Testis (tissue), 3 donors: ENCODE data around the gene MEGF11. TPM values are rescaled to one million over a fixed set of nuclear protein-coding genes. Genes with fewer than 3 reads are reported as not detected.

Experiments
- DNase-seq: peaks from one replicate; pipeline ENCODE4 v3.0.0-alpha.2; 2019
- H3K27ac ChIP-seq, 2 donors: fragments of 200-600 bp; sonication (generic); one replicate each; pipeline ENCODE4 v1.5.1; 2019
- H3K27me3 ChIP-seq: fragments of 200-600 bp; sonication (generic); one replicate; pipeline ENCODE4 v1.5.1; 2019
- H3K36me3 ChIP-seq: fragments of 200-600 bp; sonication (generic); one replicate; pipeline ENCODE4 v1.5.1; 2017; ENCODE audit warnings: low read depth; ENCODE audit errors: missing control alignments
- H3K4me1 ChIP-seq: fragments of 200-600 bp; sonication (generic); one replicate; pipeline ENCODE4 v1.5.1; 2019
- H3K4me3 ChIP-seq, 2 donors: fragments of 200-600 bp; sonication (generic); one replicate each; pipeline ENCODE4 v1.5.1; 2017 to 2019
- H3K9me3 ChIP-seq: fragments of 200-600 bp; sonication (generic); one replicate; pipeline ENCODE4 v1.5.1; 2017
- POLR2A ChIP-seq: fragments of 450-650 bp; IDR thresholded peaks from one replicate; pipeline ENCODE4 v1.6.1; 2017; ENCODE audit warnings: antibody characterized with exemption, mild to moderate bottlenecking, moderate library complexity
- WGBS, 2 donors: methylation state at CpG; one replicate each; pipeline ENCODE4 v1.1.5; 2018; 5-methylcytosine and 5-hydroxymethylcytosine counted together
- intact Hi-C: fragments of 100-400 bp; cut with DNase I; formaldehyde crosslinking; loops from one replicate; pipeline ENCODE4 v1.15.1; 2023; ENCODE audit warnings: low total_unique reads
- polyA plus RNA-seq: library from polyadenylated mRNA; stranded (reverse); fragments of 350-450 nt; fragmentation: Illumina TruSeq; extraction: RNeasy Lipid Tissue Mini Kit (QIAGEN cat#74804); gene quantifications from one replicate; pipeline ENCODE4 v1.2.3, GENCODE V29; 2014; ENCODE audit warnings: low read depth, low replicate concordance; ENCODE audit not compliant: insufficient read depth
- total RNA-seq, 2 donors: library from RNA; depleted of rRNA; stranded (reverse); fragments of >200 nt; gene quantifications; one replicate each; pipeline ENCODE4 v1.2.3, GENCODE V29; 2016
- TF ChIP-seq, protein P1 (sequence below), 3 experiments: fragments of 450-650 bp in 2 of 3; fragments of 200-600 bp in 1 of 3; sonication (generic) in 1 of 3; IDR thresholded peaks; one replicate each; pipeline ENCODE4 v1.5.1; 2016 to 2019; ENCODE audit warnings: antibody characterized with exemption in 3 of 3, mild to moderate bottlenecking in 2 of 3, moderate library complexity in 1 of 3

The MEGF11 gene
- total and polyA plus RNA-seq, 3 donors from 2014 or later = 4.5 to 18.7 (median 8.6) TPM

DNA sequence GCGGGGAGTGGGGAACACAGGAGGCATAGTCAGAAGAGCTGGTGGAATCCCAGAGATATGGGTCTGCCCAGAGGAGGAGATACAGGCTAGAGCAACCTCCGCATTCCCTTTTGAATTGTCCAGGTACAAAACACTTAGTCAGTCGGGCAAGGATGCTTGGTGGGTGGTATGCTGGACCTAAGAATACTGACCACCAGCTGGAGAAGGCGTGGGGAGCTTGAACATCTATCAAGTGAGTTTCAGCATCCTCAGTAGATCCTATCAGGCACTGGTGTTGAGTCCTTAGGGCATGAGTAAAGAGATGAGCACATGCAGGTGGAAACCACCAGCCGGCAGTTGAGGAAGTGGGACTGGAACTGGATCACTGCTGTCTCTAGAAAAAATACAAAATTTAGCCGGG is 25.1 kb upstream of the MEGF11 start:
- no peak for DNase-seq
- no peaks in the 10 kb centered on the region for H3K9me3 ChIP-seq
- H3K27me3 ChIP-seq = no peaks in the 10 kb centered on the region
- 91% methylated on average over 6 of the region's 6 CpGs for WGBS, 2 donors
- TF ChIP-seq, protein P1, sequence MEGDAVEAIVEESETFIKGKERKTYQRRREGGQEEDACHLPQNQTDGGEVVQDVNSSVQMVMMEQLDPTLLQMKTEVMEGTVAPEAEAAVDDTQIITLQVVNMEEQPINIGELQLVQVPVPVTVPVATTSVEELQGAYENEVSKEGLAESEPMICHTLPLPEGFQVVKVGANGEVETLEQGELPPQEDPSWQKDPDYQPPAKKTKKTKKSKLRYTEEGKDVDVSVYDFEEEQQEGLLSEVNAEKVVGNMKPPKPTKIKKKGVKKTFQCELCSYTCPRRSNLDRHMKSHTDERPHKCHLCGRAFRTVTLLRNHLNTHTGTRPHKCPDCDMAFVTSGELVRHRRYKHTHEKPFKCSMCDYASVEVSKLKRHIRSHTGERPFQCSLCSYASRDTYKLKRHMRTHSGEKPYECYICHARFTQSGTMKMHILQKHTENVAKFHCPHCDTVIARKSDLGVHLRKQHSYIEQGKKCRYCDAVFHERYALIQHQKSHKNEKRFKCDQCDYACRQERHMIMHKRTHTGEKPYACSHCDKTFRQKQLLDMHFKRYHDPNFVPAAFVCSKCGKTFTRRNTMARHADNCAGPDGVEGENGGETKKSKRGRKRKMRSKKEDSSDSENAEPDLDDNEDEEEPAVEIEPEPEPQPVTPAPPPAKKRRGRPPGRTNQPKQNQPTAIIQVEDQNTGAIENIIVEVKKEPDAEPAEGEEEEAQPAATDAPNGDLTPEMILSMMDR (IDR thresholded peaks at IDR 0.05) = no peak
- no peak for TF ChIP-seq POLR2A
- no peak overlapping the region for H3K4me3 ChIP-seq
- intact Hi-C loops = no loop called here
- no peaks in the 10 kb centered on the region for H3K4me1 ChIP-seq
- no peaks in the 10 kb centered on the region for H3K36me3 ChIP-seq
- H3K27ac ChIP-seq = no peak overlapping the region

DNA sequence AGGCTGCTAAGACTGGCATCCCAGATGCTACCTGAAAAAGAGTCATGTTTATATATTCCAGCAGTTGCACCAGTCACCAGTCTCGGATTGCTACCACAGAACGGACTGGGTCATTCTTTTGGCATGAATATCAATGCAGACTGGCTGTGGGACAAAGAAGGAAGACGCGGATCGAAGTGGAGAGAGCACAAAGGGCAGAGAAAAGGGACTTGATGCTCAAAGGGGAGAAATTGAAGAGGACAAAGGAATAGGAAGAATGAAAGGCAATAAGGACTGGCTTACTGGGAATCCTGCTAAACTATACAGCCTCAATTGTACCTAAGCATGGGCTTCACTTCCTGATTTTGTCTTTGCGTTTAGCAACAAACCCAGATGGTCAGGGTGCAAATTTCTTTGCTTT is 24.5 kb upstream of the MEGF11 start:
- Histone ChIP-seq H3K9me3 (no peaks in the 10 kb centered on the region), H3K27me3 (no peaks in the 10 kb centered on the region), H3K27ac (no peak overlapping the region), H3K4me1 (no peaks in the 10 kb centered on the region), H3K4me3 (no peak overlapping the region), H3K36me3 (no peaks in the 10 kb centered on the region)
- WGBS, 2 donors = 82 to 86% methylated on average over 6 of the region's 6 CpGs
- intact Hi-C loops = no loop called here
- DNase-seq = no peak
- no peak for TF ChIP-seq POLR2A
- TF ChIP-seq, protein P1 (IDR thresholded peaks at IDR 0.05) = no peak

DNA sequence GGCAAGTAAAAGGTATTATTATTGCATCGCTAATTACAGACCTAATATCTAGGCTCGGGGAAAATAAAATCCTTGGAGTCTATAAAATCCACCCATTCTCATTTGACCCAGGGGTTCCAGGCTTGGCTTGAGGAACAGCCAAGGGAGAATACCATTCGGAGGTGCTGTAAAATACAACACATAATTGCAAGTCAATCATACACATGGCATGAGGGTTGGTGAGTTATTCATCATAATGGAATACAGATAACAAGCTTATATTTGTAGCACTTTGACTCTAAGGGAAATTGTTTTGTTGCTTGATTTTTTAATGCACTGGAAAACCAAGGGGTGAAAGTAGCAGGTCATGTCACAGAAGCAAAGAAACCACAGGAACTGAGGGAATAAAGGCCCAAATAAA is 23.0 kb upstream of the MEGF11 start:
- Histone ChIP-seq H3K27me3 (no peaks in the 10 kb centered on the region), H3K9me3 (no peaks in the 10 kb centered on the region), H3K4me3 (no peak overlapping the region), H3K4me1 (no peaks in the 10 kb centered on the region), H3K27ac (no peak overlapping the region), H3K36me3 (no peaks in the 10 kb centered on the region)
- no peak for DNase-seq
- intact Hi-C loops = no loop called here
- TF ChIP-seq POLR2A = no peak
- TF ChIP-seq, protein P1 (IDR thresholded peaks at IDR 0.05) = no peak
- WGBS, 2 donors = 91 to 95% methylated on average over 3 of the region's 3 CpGs

DNA sequence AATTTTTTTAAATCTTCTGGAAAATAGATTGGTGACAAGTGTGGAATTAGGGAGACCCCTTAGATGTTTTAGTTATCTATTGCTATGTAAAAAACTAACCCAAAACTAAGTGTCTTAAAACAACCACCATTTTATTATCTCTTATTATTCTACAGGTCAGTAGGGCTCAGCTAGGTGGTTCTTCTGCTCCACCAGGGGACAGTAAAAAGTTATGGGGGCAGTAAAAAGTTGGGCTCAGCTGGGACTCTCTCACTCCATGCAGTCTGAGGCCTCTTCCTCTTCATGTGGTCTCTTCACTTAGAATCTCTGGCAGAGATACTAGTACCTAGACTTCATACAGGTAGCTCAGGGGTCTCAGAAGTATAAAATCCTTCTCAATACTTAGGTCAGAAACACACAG is 21.8 kb upstream of the MEGF11 start:
- intact Hi-C loops = no loop called here
- no peaks in the 10 kb centered on the region for H3K36me3 ChIP-seq
- no peaks in the 10 kb centered on the region for H3K9me3 ChIP-seq
- H3K27me3 ChIP-seq = no peaks in the 10 kb centered on the region
- TF ChIP-seq POLR2A = no peak
- TF ChIP-seq, protein P1 (IDR thresholded peaks at IDR 0.05) = no peak
- no peak for DNase-seq
- H3K4me1 ChIP-seq = no peaks in the 10 kb centered on the region
- no peak overlapping the region for H3K27ac ChIP-seq
- H3K4me3 ChIP-seq = no peak overlapping the region

DNA sequence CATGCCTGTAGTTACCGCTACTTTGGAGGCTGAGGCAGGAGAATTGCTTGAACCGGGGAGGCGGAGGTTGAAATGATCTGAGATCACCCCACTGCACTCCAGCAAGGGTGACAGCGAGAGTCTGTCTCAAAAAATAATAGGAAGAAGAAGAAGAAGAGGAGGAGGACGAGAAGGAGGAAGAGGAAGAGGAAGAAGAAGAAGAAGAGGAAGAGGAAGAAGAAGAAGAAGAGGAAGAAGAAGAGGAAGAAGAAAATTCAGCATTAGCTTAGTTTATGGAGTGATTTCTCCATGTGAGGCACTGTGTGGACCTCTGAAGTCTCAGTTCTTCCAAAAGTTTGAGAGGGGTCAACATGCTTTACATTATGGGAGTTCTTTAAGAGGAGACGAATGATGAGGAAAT is 17.4 kb upstream of the MEGF11 start:
- no peaks in the 10 kb centered on the region for H3K4me1 ChIP-seq
- H3K4me3 ChIP-seq = no peak overlapping the region
- no peaks in the 10 kb centered on the region for H3K27me3 ChIP-seq
- no peaks in the 10 kb centered on the region for H3K36me3 ChIP-seq
- no peak for DNase-seq
- no peak for TF ChIP-seq POLR2A
- TF ChIP-seq, protein P1 (IDR thresholded peaks at IDR 0.05) = no peak
- H3K9me3 ChIP-seq = no peaks in the 10 kb centered on the region
- no peak overlapping the region for H3K27ac ChIP-seq
- intact Hi-C loops = no loop called here
- WGBS, 2 donors = 69 to 76% methylated on average over 6 of the region's 6 CpGs
